GM11168 (cell line): ENCODE measurements around the gene GRIN2D.

Experiments used
- in situ Hi-C: fragments of 300-500 bp; cut with MboI; formaldehyde crosslinking; loops from one replicate; pipeline ENCODE4 v1.12.0; 2022; ENCODE audit warnings: low sequenced_read_pairs; ENCODE audit not compliant: unreplicated experiment

The GRIN2D gene

GRCh38 chr19:48393559-48394330 lies at the start of gene GRIN2D:
GRIN2D (plus strand) TSS chr19:48393668; CDS start chr19:48398393, 4,725 bp downstream.
- in situ Hi-C loops = no loop called here

- in situ Hi-C loops = no loop called here
Observed at GRCh38 chr19:48344892-48345291, 48.6 kb upstream of the GRIN2D start.

- in situ Hi-C loops = no loop called here
Observed at GRCh38 chr19:48346191-48346590, 47.3 kb upstream of the GRIN2D start.

GRCh38 chr19:48348045-48348444 lies 45.4 kb upstream of the GRIN2D start:
- in situ Hi-C loops = no loop called here

GRCh38 chr19:48348737-48349136 lies 44.7 kb upstream of the GRIN2D start:
- in situ Hi-C loops = no loop called here

- in situ Hi-C loops = no loop called here
Observed at GRCh38 chr19:48350856-48351255, 42.6 kb upstream of the GRIN2D start.

GRCh38 chr19:48351341-48351752 lies 42.1 kb upstream of the GRIN2D start:
- in situ Hi-C loops = no loop called here

GRCh38 chr19:48353677-48354076 lies 39.8 kb upstream of the GRIN2D start:
- in situ Hi-C loops = no loop called here

GRCh38 chr19:48354332-48354992 lies 39.0 kb upstream of the GRIN2D start:
- in situ Hi-C loops = no loop called here

- in situ Hi-C loops = no loop called here
Observed at GRCh38 chr19:48355365-48355954, 38.0 kb upstream of the GRIN2D start.

GRCh38 chr19:48359123-48359522 lies 34.3 kb upstream of the GRIN2D start:
- in situ Hi-C loops = no loop called here

- in situ Hi-C loops = no loop called here
Observed at GRCh38 chr19:48361912-48362311, 31.6 kb upstream of the GRIN2D start.

GRCh38 chr19:48362716-48363499 lies 30.6 kb upstream of the GRIN2D start:
- in situ Hi-C loops = no loop called here

- in situ Hi-C loops = no loop called here
Observed at GRCh38 chr19:48363500-48363809, 30.0 kb upstream of the GRIN2D start.

GRCh38 chr19:48363810-48364597 lies 29.5 kb upstream of the GRIN2D start, which contains the start of the genes SYNGR4 and TMEM143:
SYNGR4 (plus strand) TSS chr19:48364367; CDS start chr19:48365843, 1,476 bp downstream.
TMEM143 (minus strand) TSS chr19:48363940; CDS start chr19:48363920, 20 bp downstream.
- in situ Hi-C loops = no loop called here

- in situ Hi-C loops = no loop called here
Observed at GRCh38 chr19:48364598-48365348, 28.7 kb upstream of the GRIN2D start.

- in situ Hi-C loops = no loop called here
Observed at GRCh38 chr19:48365602-48366001, 27.9 kb upstream of the GRIN2D start.

- in situ Hi-C loops = no loop called here
Observed at GRCh38 chr19:48367855-48368254, 25.6 kb upstream of the GRIN2D start.

GRCh38 chr19:48368936-48369335 lies 24.5 kb upstream of the GRIN2D start:
- in situ Hi-C loops = no loop called here
